CD4-positive, alpha-beta memory T cell (primary cell): ENCODE measurements around the gene ARHGEF16. TPM values are rescaled to one million over a fixed set of nuclear protein-coding genes. Genes with fewer than 3 reads are reported as not detected.

Experiments used
- CTCF ChIA-PET: fragments of 350-600 bp; sonication (Branson Sonifier 250); formaldehyde crosslinking; loops from one replicate; lab custom pipeline; 2021; ENCODE audit warnings: inconsistent platforms; ENCODE audit not compliant: partially characterized antibody; lab: Charles Lee
- POLR2A ChIA-PET: fragments of 350-600 bp; sonication (Branson Sonifier 250); formaldehyde crosslinking; loops from one replicate; lab custom pipeline; 2021; ENCODE audit not compliant: partially characterized antibody; lab: Charles Lee
- DNase-seq, 5 donors: peaks; one replicate each; pipeline versions ENCODE4 v3.0.0 to v3.0.0-alpha.2; 2020 to 2022; ENCODE audit warnings: mixed read lengths in 1 of 5
- H3K27ac ChIP-seq: one replicate; pipeline ENCODE4 v1.7.0; 2013; ENCODE audit warnings: low read depth, low read length
- H3K27me3 ChIP-seq: 2 replicates; pipeline ENCODE4 v1.7.0; 2013; ENCODE audit warnings: mild to moderate bottlenecking, low read length, moderate library complexity; ENCODE audit not compliant: insufficient read depth
- H3K36me3 ChIP-seq: 2 replicates; pipeline ENCODE4 v1.7.0; 2013; ENCODE audit warnings: mild to moderate bottlenecking, low read length, moderate library complexity; ENCODE audit not compliant: insufficient read depth
- H3K4me1 ChIP-seq: 2 replicates; pipeline ENCODE4 v1.7.0; 2013; ENCODE audit warnings: mild to moderate bottlenecking, low read length, moderate library complexity; ENCODE audit not compliant: insufficient read depth
- H3K4me3 ChIP-seq, 2 donors: one replicate each; pipeline ENCODE4 v1.7.0; 2013; ENCODE audit warnings: low read length in 2 of 2, mild to moderate bottlenecking in 1 of 2
- H3K9me3 ChIP-seq, 2 donors: one replicate each; pipeline ENCODE4 v1.7.0; 2013; ENCODE audit warnings: low read length in 2 of 2, control low read depth in 1 of 2; ENCODE audit not compliant: control insufficient read depth in 1 of 2
- H3K27ac Mint-ChIP-seq, 7 donors: one replicate each; pipeline ENCODE4 v1.8.0; 2020 to 2021; ENCODE audit warnings: mixed read lengths in 7 of 7, mild to moderate bottlenecking in 6 of 7, inconsistent platforms in 3 of 7, moderate library complexity in 3 of 7
- H3K27me3 Mint-ChIP-seq, 2 donors: one replicate each; pipeline ENCODE4 v1.8.0; 2020 to 2021; ENCODE audit warnings: mixed read lengths in 2 of 2
- H3K36me3 Mint-ChIP-seq, 2 donors: one replicate each; pipeline ENCODE4 v1.8.0; 2020 to 2021; ENCODE audit warnings: mixed read lengths in 2 of 2, inconsistent platforms in 1 of 2, mild to moderate bottlenecking in 1 of 2
- H3K4me1 Mint-ChIP-seq, 4 donors: one replicate each; pipeline ENCODE4 v1.8.0; 2020 to 2021; ENCODE audit warnings: mixed read lengths in 4 of 4, mild to moderate bottlenecking in 1 of 4
- H3K4me3 Mint-ChIP-seq, 8 donors: one replicate each; pipeline ENCODE4 v1.8.0; 2020 to 2021; ENCODE audit warnings: mixed read lengths in 8 of 8, mild to moderate bottlenecking in 7 of 8, moderate library complexity in 6 of 8, inconsistent platforms in 3 of 8
- H3K9me3 Mint-ChIP-seq, 8 donors: one replicate each; pipeline ENCODE4 v1.8.0; 2020 to 2021; ENCODE audit warnings: mixed read lengths in 8 of 8, mild to moderate bottlenecking in 5 of 8, inconsistent platforms in 3 of 8, moderate library complexity in 1 of 8
- intact Hi-C: fragments of 100-400 bp; cut with micrococcal nuclease; formaldehyde crosslinking; loops from one replicate; pipeline ENCODE4 v1.15.1; 2023
- polyA plus RNA-seq, 2 donors: library from polyadenylated mRNA; unstranded; fragments of 300-500 nt; fragmentation: Illumina TruSeq; gene quantifications; one replicate each; pipeline ENCODE4 v1.2.3, GENCODE V29; 2021
- total RNA-seq, 2 experiments: library from RNA; stranded (reverse); gene quantifications; one replicate each; pipeline ENCODE4 v1.2.3, GENCODE V29; 2021

Gene ARHGEF16
- total and polyA plus RNA-seq, 4 experiments from 2014 or later, result 0.16 to 0.22 (median 0.20) TPM; not detected in 1

DNA sequence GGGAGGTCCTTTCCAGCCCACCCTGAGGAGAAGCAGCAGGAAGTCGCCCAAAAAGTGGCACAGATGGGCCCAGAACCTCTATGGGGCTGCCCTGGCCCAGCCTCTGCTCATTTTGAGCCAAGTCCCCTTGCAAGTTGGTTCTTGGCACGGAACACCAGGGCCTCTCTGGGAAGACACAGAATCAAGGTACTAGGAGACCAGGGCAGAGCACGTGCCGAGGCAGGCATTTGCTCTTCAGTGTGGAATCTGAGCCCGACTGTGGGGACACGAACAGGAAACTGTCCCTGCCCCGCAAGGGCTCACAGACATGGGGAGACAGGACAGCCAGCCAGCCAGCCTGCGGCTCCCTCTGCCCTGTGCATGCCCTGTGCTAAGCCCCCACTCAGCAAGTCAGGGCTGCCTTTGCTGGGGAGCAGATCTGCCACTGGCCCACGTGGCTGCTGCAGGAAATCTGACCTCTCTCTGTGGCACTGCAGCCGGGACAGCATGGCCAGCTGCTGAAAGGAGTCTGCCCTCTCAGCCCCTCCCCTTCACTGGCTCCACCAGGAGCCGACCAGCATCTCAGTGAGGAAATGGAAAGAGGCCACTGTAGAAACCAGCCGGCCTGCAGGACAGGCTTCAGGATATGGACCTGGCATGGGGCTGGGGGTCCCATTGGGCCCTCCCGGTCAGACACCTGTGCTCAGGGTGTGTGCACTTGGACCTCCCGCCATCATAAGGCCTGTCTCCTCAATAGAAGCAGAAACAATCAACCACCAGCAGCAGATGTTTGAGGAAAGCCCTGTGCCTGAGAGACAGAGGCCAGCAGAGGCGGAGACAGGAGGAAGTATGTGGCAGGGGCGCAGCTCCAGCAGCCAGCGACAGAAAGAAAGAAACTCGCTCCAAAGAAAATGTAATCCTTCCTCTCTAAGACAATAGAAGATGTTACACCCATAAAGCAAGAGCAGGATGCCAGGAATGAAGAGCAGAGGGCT, 3.7 kb downstream of the ARHGEF16 start:
- no peak overlapping the region for H3K4me3 ChIP-seq
- CTCF ChIA-PET, result no interaction called here

GRCh38 chr1:3459051-3459908, 4.8 kb downstream of the ARHGEF16 start:
- Mint-ChIP-seq H3K9me3 (no peaks in the 10 kb centered on the region), H3K27ac (no peak overlapping the region), H3K4me3 (no peak overlapping the region), H3K36me3 (no peaks in the 10 kb centered on the region), H3K27me3 (no peaks in the 10 kb centered on the region), H3K4me1 (peaks cover 0 to 3% (median 0%) of the 10 kb centered on the region in 4 donors)
- intact Hi-C loops, result no loop called here
- Histone ChIP-seq H3K27ac (no peak overlapping the region), H3K27me3 (no peaks in the 10 kb centered on the region), H3K4me1 (no peaks in the 10 kb centered on the region), H3K36me3 (no peaks in the 10 kb centered on the region), H3K9me3 (no peaks in the 10 kb centered on the region), H3K4me3 (no peak overlapping the region)
- CTCF ChIA-PET, result interaction anchor here (0.8 kb wide), 1 partner anchor 160 kb away, joined by 3 read pairs; no protein-coding TSS in a partner anchor
- POLR2A ChIA-PET, result no interaction called here
- no peak for DNase-seq

More for the DNA sequence above, 3.7 kb downstream of the ARHGEF16 start:
- Histone ChIP-seq H3K27ac (no peak overlapping the region), H3K27me3 (peaks cover 7% of the 10 kb centered on the region), H3K4me1 (peaks cover 10% of the 10 kb centered on the region), H3K36me3 (no peaks in the 10 kb centered on the region), H3K9me3 (no peaks in the 10 kb centered on the region)
- peak overlapping the region in 1 of 7 donors; percentile 5 for H3K27ac Mint-ChIP-seq
- H3K36me3 Mint-ChIP-seq, result no peaks in the 10 kb centered on the region
- POLR2A ChIA-PET, result no interaction called here
- intact Hi-C loops, result no loop called here
- H3K4me3 Mint-ChIP-seq, result no peak overlapping the region
- no peak for DNase-seq
- H3K9me3 Mint-ChIP-seq, result no peaks in the 10 kb centered on the region
- H3K27me3 Mint-ChIP-seq, result no peaks in the 10 kb centered on the region
- H3K4me1 Mint-ChIP-seq, result peaks cover 0 to 5% (median 1%) of the 10 kb centered on the region in 4 donors

GRCh38 chr1:3459940-3460671, 5.6 kb downstream of the ARHGEF16 start:
- Histone ChIP-seq H3K36me3 (no peaks in the 10 kb centered on the region), H3K4me3 (no peak overlapping the region), H3K27ac (no peak overlapping the region), H3K4me1 (no peaks in the 10 kb centered on the region), H3K9me3 (no peaks in the 10 kb centered on the region), H3K27me3 (no peaks in the 10 kb centered on the region)
- ChIA-PET CTCF (no interaction called here), POLR2A (no interaction called here)
- no peak overlapping the region for H3K27ac Mint-ChIP-seq
- DNase-seq, result no peak
- H3K9me3 Mint-ChIP-seq, result no peaks in the 10 kb centered on the region
- H3K36me3 Mint-ChIP-seq, result no peaks in the 10 kb centered on the region
- no peaks in the 10 kb centered on the region for H3K27me3 Mint-ChIP-seq
- peaks cover 0 to under 1% (median 0%) of the 10 kb centered on the region in 4 donors for H3K4me1 Mint-ChIP-seq
- H3K4me3 Mint-ChIP-seq, result no peak overlapping the region
- intact Hi-C loops, result no loop called here

DNA sequence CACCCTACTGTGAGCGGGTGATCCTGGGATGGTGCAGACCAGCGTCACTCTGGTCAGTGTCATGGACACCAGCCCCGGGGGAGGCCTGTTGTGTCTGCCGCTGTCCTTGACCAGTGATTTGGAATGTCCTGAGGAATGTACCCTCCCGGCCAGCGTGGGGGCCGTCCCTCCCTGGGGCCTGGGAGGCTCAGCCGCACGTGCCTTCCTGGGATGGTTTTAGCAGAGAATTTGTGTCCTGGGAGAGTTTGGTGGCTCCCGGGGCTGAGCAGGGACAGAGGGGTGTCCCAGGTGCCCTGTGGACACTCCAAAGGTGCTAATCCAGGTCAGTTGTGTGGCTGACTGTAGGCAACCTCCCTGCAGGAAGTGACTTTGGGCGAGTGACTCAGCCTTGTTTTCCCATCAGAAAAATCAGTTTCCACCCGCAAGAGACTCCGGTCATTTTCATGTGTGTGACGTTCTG, 6.2 kb downstream of the ARHGEF16 start:
- H3K27me3 ChIP-seq, result no peaks in the 10 kb centered on the region
- Mint-ChIP-seq H3K4me3 (no peak overlapping the region), H3K27ac (no peak overlapping the region), H3K4me1 (no peaks in the 10 kb centered on the region), H3K27me3 (no peaks in the 10 kb centered on the region), H3K36me3 (no peaks in the 10 kb centered on the region), H3K9me3 (no peaks in the 10 kb centered on the region)
- intact Hi-C loops, result no loop called here
- H3K9me3 ChIP-seq, result no peaks in the 10 kb centered on the region
- CTCF ChIA-PET, result no interaction called here
- H3K4me3 ChIP-seq, result no peak overlapping the region
- H3K27ac ChIP-seq, result no peak overlapping the region
- POLR2A ChIA-PET, result no interaction called here
- no peaks in the 10 kb centered on the region for H3K4me1 ChIP-seq
- no peak for DNase-seq
- no peaks in the 10 kb centered on the region for H3K36me3 ChIP-seq

- no peaks in the 10 kb centered on the region for H3K4me1 Mint-ChIP-seq
- H3K27ac Mint-ChIP-seq, result no peak overlapping the region
- Histone ChIP-seq H3K27me3 (no peaks in the 10 kb centered on the region), H3K9me3 (no peaks in the 10 kb centered on the region), H3K4me3 (no peak overlapping the region), H3K27ac (no peak overlapping the region), H3K4me1 (no peaks in the 10 kb centered on the region), H3K36me3 (no peaks in the 10 kb centered on the region)
- ChIA-PET POLR2A (no interaction called here), CTCF (no interaction called here)
- H3K27me3 Mint-ChIP-seq, result no peaks in the 10 kb centered on the region
- intact Hi-C loops, result no loop called here
- H3K36me3 Mint-ChIP-seq, result no peaks in the 10 kb centered on the region
- no peak for DNase-seq
- H3K9me3 Mint-ChIP-seq, result no peaks in the 10 kb centered on the region
- H3K4me3 Mint-ChIP-seq, result no peak overlapping the region
These were observed 6.9 kb downstream of the ARHGEF16 start for GRCh38 chr1:3461238-3461933.

DNA sequence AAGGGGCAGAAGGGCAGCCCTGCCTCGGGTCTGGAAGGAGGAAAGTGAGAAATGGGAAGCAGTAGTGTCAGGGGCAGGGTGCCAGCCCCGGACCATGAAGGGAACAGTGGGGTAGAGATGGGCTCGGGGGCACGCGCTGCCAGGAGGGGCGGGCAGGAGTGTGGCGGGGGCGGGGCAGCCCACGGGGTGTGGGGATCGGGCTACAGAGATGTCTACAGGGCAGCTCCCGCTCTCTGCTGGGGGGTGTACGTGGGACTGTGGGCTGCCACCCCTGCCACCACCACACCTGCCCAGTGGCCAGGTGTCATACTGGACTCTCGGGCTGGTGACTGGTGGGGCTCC, 7.4 kb downstream of the ARHGEF16 start:
- H3K36me3 ChIP-seq, result no peaks in the 10 kb centered on the region
- H3K4me3 ChIP-seq, result no peak overlapping the region
- Mint-ChIP-seq H3K4me1 (no peaks in the 10 kb centered on the region), H3K27ac (peak overlapping the region in 1 of 7 donors; percentile 43), H3K27me3 (no peaks in the 10 kb centered on the region), H3K4me3 (no peak overlapping the region), H3K9me3 (no peaks in the 10 kb centered on the region), H3K36me3 (no peaks in the 10 kb centered on the region)
- no peaks in the 10 kb centered on the region for H3K27me3 ChIP-seq
- intact Hi-C loops, result no loop called here
- no peaks in the 10 kb centered on the region for H3K9me3 ChIP-seq
- DNase-seq, result no peak
- POLR2A ChIA-PET, result no interaction called here
- CTCF ChIA-PET, result no interaction called here
- no peak overlapping the region for H3K27ac ChIP-seq
- no peaks in the 10 kb centered on the region for H3K4me1 ChIP-seq
